WTC11 (cell line): ENCODE data around the gene MIEF2.

Experiments
- CREB1 ChIP-seq: sonication (generic); formaldehyde crosslinking; IDR thresholded peaks from 2 replicates; pipeline ENCODE4 v1.8.0; 2023; ENCODE audit warnings: mild to moderate bottlenecking, missing genetic modification reagents
- CTCF ChIP-seq: fragments of 200-600 bp; IDR thresholded peaks from 2 replicates; pipeline ENCODE4 v1.8.0; 2022; ENCODE audit warnings: antibody characterized with exemption
- KAT7 ChIP-seq: sonication (generic); formaldehyde crosslinking; IDR thresholded peaks from 2 replicates; pipeline ENCODE4 v1.8.1; 2023; ENCODE audit warnings: missing genetic modification reagents, mild to moderate bottlenecking, borderline replicate concordance
- NFYB ChIP-seq: sonication (generic); formaldehyde crosslinking; conservative IDR thresholded peaks from 2 replicates; pipeline ENCODE4 v1.8.0; 2022; ENCODE audit warnings: low read depth, missing genetic modification reagents
- SP1 ChIP-seq: sonication (generic); formaldehyde crosslinking; conservative IDR thresholded peaks from 2 replicates; pipeline ENCODE4 v1.8.1; 2022; ENCODE audit warnings: missing genetic modification reagents
- ZNF281 ChIP-seq: sonication (generic); formaldehyde crosslinking; IDR thresholded peaks from 2 replicates; pipeline ENCODE4 v1.8.0; 2023; ENCODE audit warnings: mild to moderate bottlenecking, missing genetic modification reagents
- ZNF317 ChIP-seq: sonication (generic); formaldehyde crosslinking; IDR thresholded peaks from 2 replicates; pipeline ENCODE4 v1.8.1; 2023; ENCODE audit warnings: low read depth, mild to moderate bottlenecking, moderate library complexity, missing genetic modification reagents, borderline replicate concordance
- ZNF512 ChIP-seq: sonication (generic); formaldehyde crosslinking; IDR thresholded peaks from 2 replicates; pipeline ENCODE4 v1.8.1; 2022; ENCODE audit warnings: missing genetic modification reagents, borderline replicate concordance

- TF ChIP-seq CTCF (no peak), ZNF512 (CRISPR knock-in tag) (no peak), ZNF281 (CRISPR knock-in tag) (no peak), CREB1 (no peak), SP1 (CRISPR knock-in tag) (no peak), KAT7 (CRISPR knock-in tag) (no peak), ZNF317 (CRISPR knock-in tag) (no peak), NFYB (CRISPR knock-in tag) (no peak)
Measured at GRCh38 chr17:18259621-18260331, 686 bp upstream of the MIEF2 start.
